Naive thymus-derived CD8-positive, alpha-beta T cell (primary cell): ENCODE measurements around the gene DBF4. TPM values are rescaled to one million over a fixed set of nuclear protein-coding genes. Genes with fewer than 3 reads are reported as not detected.
A peak's percentile ranks its signal among the peaks of the same experiment; 100 is the strongest.
"Not testable (repeated sequence)": the region's sequence is repeated elsewhere in the genome, so short reads cannot be mapped to it uniquely, and the experiment has no call there.

Experiments used
- ATAC-seq, 2 donors: fragments of 150-1000 bp; cut with Tn5 transposase in 1 of 2; sonication (Bioruptor Pico), chemical (Tn5 transposase) in 1 of 2; 1 replicate in 1 of 2; 2 replicates in 1 of 2; pipeline ENCODE4 v1.10.0; 2021; ENCODE audit warnings: mild to moderate bottlenecking in 2 of 2, moderate library complexity in 2 of 2
- POLR2A ChIA-PET: fragments of 350-600 bp; sonication (Branson Sonifier 250); formaldehyde crosslinking; loops from one replicate; lab custom pipeline; 2021; ENCODE audit warnings: antibody characterized with exemption; lab: Charles Lee
- DNase-seq, 10 donors: peaks; one replicate each; pipeline versions ENCODE4 v3.0.0 to v3.0.0-alpha.2; 2020 to 2022
- H3K27ac Mint-ChIP-seq, 10 donors: one replicate each; pipeline ENCODE4 v1.8.0; 2020 to 2022; ENCODE audit warnings: mild to moderate bottlenecking in 10 of 10, mixed read lengths in 10 of 10, moderate library complexity in 4 of 10, inconsistent platforms in 1 of 10
- H3K27me3 Mint-ChIP-seq, 5 donors: one replicate each; pipeline ENCODE4 v1.8.0; 2021 to 2022; ENCODE audit warnings: mixed read lengths in 5 of 5
- H3K36me3 Mint-ChIP-seq, 3 donors: one replicate each; pipeline ENCODE4 v1.8.0; 2020 to 2022; ENCODE audit warnings: mixed read lengths in 3 of 3, mild to moderate bottlenecking in 2 of 3, inconsistent platforms in 1 of 3
- H3K4me1 Mint-ChIP-seq, 4 donors: one replicate each; pipeline ENCODE4 v1.8.0; 2021 to 2022; ENCODE audit warnings: mixed read lengths in 4 of 4
- H3K4me3 Mint-ChIP-seq, 10 donors: one replicate each; pipeline ENCODE4 v1.8.0; 2020 to 2022; ENCODE audit warnings: mild to moderate bottlenecking in 10 of 10, mixed read lengths in 10 of 10, moderate library complexity in 6 of 10, inconsistent platforms in 1 of 10
- H3K9me3 Mint-ChIP-seq, 9 donors: one replicate each; pipeline ENCODE4 v1.8.0; 2020 to 2022; ENCODE audit warnings: mixed read lengths in 9 of 9, mild to moderate bottlenecking in 3 of 9, inconsistent platforms in 1 of 9, moderate library complexity in 1 of 9
- polyA plus RNA-seq, 3 donors: library from polyadenylated mRNA; unstranded; fragments of 300-500 nt; fragmentation: Illumina TruSeq; gene quantifications; one replicate each; pipeline ENCODE4 v1.2.3, GENCODE V29; 2021
- total RNA-seq, 8 experiments: library from RNA in 2 of 8; stranded (reverse) in 2 of 8; gene quantifications; one replicate each; pipeline ENCODE4 v1.2.3 and lab custom pipeline; 2021 to 2026

Gene DBF4
- total and polyA plus RNA-seq, 5 experiments from 2014 or later, result 23.4 to 33.4 (median 32.6) TPM

GRCh38 chr7:87886875-87887274, 10.6 kb downstream of the DBF4 start:
- Mint-ChIP-seq H3K27me3 (no peaks in the 10 kb centered on the region), H3K4me3 (no peak overlapping the region), H3K4me1 (peaks cover 0 to 11% (median 4%) of the 10 kb centered on the region in 4 donors), H3K27ac (no peak overlapping the region), H3K9me3 (no peaks in the 10 kb centered on the region), H3K36me3 (peaks cover 5 to 67% (median 15%) of the 10 kb centered on the region in 3 donors)
- POLR2A ChIA-PET, result interaction anchor here (0.6 to 1.0 kb wide), 2 partner anchors 10 to 228 kb away, joined by 3 to 4 read pairs; partner anchors contain the start of genes DBF4 and SLC25A40
- peak in 3 of 10 donors; percentile 47 to 56 (median 48) for DNase-seq
- ATAC-seq, result no peak

GRCh38 chr7:87895363-87895762, 19.1 kb downstream of the DBF4 start:
- Mint-ChIP-seq H3K36me3 (peaks cover 0 to 78% (median 10%) of the 10 kb centered on the region in 3 donors), H3K27ac (peak overlapping the region in 2 of 10 donors; percentile 6 to 22), H3K4me1 (peaks cover 0 to 8% (median 2%) of the 10 kb centered on the region in 4 donors), H3K27me3 (no peaks in the 10 kb centered on the region), H3K9me3 (no peaks in the 10 kb centered on the region), H3K4me3 (no peak overlapping the region)
- no peak for ATAC-seq
- no peak for DNase-seq
- POLR2A ChIA-PET, result interaction anchor here (0.5 kb wide), 1 partner anchor 20 kb away, joined by 4 read pairs; no protein-coding TSS in a partner anchor

- Mint-ChIP-seq H3K36me3 (peaks cover 0 to 84% (median 16%) of the 10 kb centered on the region in 3 donors), H3K27me3 (no peaks in the 10 kb centered on the region), H3K4me3 (no peak overlapping the region), H3K9me3 (no peaks in the 10 kb centered on the region), H3K4me1 (peaks cover 0 to 5% (median 1%) of the 10 kb centered on the region in 4 donors), H3K27ac (peak overlapping the region in 1 of 10 donors; percentile 13)
- POLR2A ChIA-PET, result no interaction called here
- DNase-seq (no peak), ATAC-seq (no peak)
Measured at GRCh38 chr7:87899255-87899654, 23.0 kb downstream of the DBF4 start.

- POLR2A ChIA-PET, H3K9me3 Mint-ChIP-seq, H3K4me3 Mint-ChIP-seq, H3K27me3 Mint-ChIP-seq, ATAC-seq, H3K4me1 Mint-ChIP-seq, DNase-seq: not testable (repeated sequence)
- Mint-ChIP-seq H3K36me3 (peaks cover 0 to 45% (median 8%) of the 10 kb centered on the region in 3 donors), H3K27ac (peak overlapping the region in 8 of 10 donors; percentile 0 to 77 (median 48))
Measured at GRCh38 chr7:87907136-87907906, 31.0 kb downstream of the DBF4 start.

GRCh38 chr7:87908814-87909213, 32.5 kb downstream of the DBF4 start:
- H3K27ac Mint-ChIP-seq, H3K9me3 Mint-ChIP-seq, H3K4me3 Mint-ChIP-seq, ATAC-seq, DNase-seq, POLR2A ChIA-PET, H3K4me1 Mint-ChIP-seq, H3K27me3 Mint-ChIP-seq: not testable (repeated sequence)
- peaks cover 0 to 32% (median 8%) of the 10 kb centered on the region in 3 donors for H3K36me3 Mint-ChIP-seq

- POLR2A ChIA-PET, result no interaction called here
- ATAC-seq (no peak), DNase-seq (no peak)
- H3K27me3 Mint-ChIP-seq, result peaks cover 0 to 2% (median 0%) of the 10 kb centered on the region in 5 donors
- no peak overlapping the region for H3K4me3 Mint-ChIP-seq
- no peaks in the 10 kb centered on the region for H3K9me3 Mint-ChIP-seq
- peaks cover 0 to 13% (median 7%) of the 10 kb centered on the region in 3 donors for H3K36me3 Mint-ChIP-seq
- H3K27ac Mint-ChIP-seq, result peak overlapping the region in 1 of 10 donors; percentile 65
- peaks cover 0 to 4% (median 1%) of the 10 kb centered on the region in 4 donors for H3K4me1 Mint-ChIP-seq
Measured at GRCh38 chr7:87912121-87912520, 35.8 kb downstream of the DBF4 start.

GRCh38 chr7:87918740-87919139, 42.4 kb downstream of the DBF4 start:
- Mint-ChIP-seq H3K27ac (no peak overlapping the region), H3K36me3 (no peaks in the 10 kb centered on the region)

GRCh38 chr7:87919875-87920274, 43.6 kb downstream of the DBF4 start:
- Mint-ChIP-seq H3K4me1 (no peaks in the 10 kb centered on the region), H3K4me3 (no peak overlapping the region), H3K27ac (no peak overlapping the region), H3K9me3 (no peaks in the 10 kb centered on the region), H3K27me3 (peaks cover 4 to 25% (median 8%) of the 10 kb centered on the region in 5 donors), H3K36me3 (no peaks in the 10 kb centered on the region)
- ATAC-seq (no peak), DNase-seq (no peak)
- POLR2A ChIA-PET, result no interaction called here

More at GRCh38 chr7:87918740-87919139, 42.4 kb downstream of the DBF4 start:
- Mint-ChIP-seq H3K27me3 (peaks cover 4 to 25% (median 8%) of the 10 kb centered on the region in 5 donors), H3K4me1 (no peaks in the 10 kb centered on the region), H3K9me3 (no peaks in the 10 kb centered on the region), H3K4me3 (no peak overlapping the region)
- POLR2A ChIA-PET, result no interaction called here
- no peak for ATAC-seq
- no peak for DNase-seq

GRCh38 chr7:87920578-87920977, 44.3 kb downstream of the DBF4 start:
- Mint-ChIP-seq H3K4me3 (no peak overlapping the region), H3K36me3 (no peaks in the 10 kb centered on the region), H3K27me3 (peaks cover 4 to 25% (median 8%) of the 10 kb centered on the region in 5 donors), H3K9me3 (no peaks in the 10 kb centered on the region), H3K4me1 (no peaks in the 10 kb centered on the region), H3K27ac (no peak overlapping the region)
- POLR2A ChIA-PET, result no interaction called here
- ATAC-seq (no peak), DNase-seq (no peak)

- H3K27ac Mint-ChIP-seq, ATAC-seq, H3K9me3 Mint-ChIP-seq, DNase-seq, POLR2A ChIA-PET, H3K4me3 Mint-ChIP-seq, H3K36me3 Mint-ChIP-seq, H3K4me1 Mint-ChIP-seq: not testable (repeated sequence)
- H3K27me3 Mint-ChIP-seq, result peaks cover 2 to 25% (median 7%) of the 10 kb centered on the region in 5 donors
Measured at GRCh38 chr7:87922759-87923395, 46.6 kb downstream of the DBF4 start.

GRCh38 chr7:87926581-87927461, 50.5 kb downstream of the DBF4 start:
- Mint-ChIP-seq H3K27ac (no peak overlapping the region), H3K27me3 (peaks cover 0 to 2% (median 2%) of the 10 kb centered on the region in 5 donors), H3K4me1 (no peaks in the 10 kb centered on the region), H3K4me3 (no peak overlapping the region), H3K36me3 (no peaks in the 10 kb centered on the region), H3K9me3 (no peaks in the 10 kb centered on the region)
- ATAC-seq, result no peak
- POLR2A ChIA-PET, result no interaction called here
- DNase-seq, result no peak

GRCh38 chr7:87933605-87933952, 57.3 kb downstream of the DBF4 start:
- H3K4me3 Mint-ChIP-seq, result peak overlapping the region; percentile 91 to 95 (median 93)
- DNase-seq (peak in 2 of 10 donors; percentile 6), ATAC-seq (peak; percentile 43 to 54)
- H3K27me3 Mint-ChIP-seq, result peaks cover 0 to 4% (median 0%) of the 10 kb centered on the region in 5 donors
- peaks cover 2 to 10% (median 8%) of the 10 kb centered on the region in 4 donors for H3K4me1 Mint-ChIP-seq
- POLR2A ChIA-PET, result interaction anchor here (0.9 to 1.2 kb wide), 3 partner anchors 57 to 333 kb away, joined by 3 to 6 read pairs (median 4); partner anchors contain the start of genes DBF4, RUNDC3B and SLC25A40
- peak overlapping the region in 9 of 10 donors; percentile 18 to 92 (median 75) for H3K27ac Mint-ChIP-seq
- peaks cover 0 to 3% (median 3%) of the 10 kb centered on the region in 3 donors for H3K36me3 Mint-ChIP-seq
- no peaks in the 10 kb centered on the region for H3K9me3 Mint-ChIP-seq
